HEK293 (cell line): ENCODE results near the gene CCDC92B.
A peak's percentile ranks its signal among the peaks of the same experiment; 100 is the strongest.

Source experiments
- BCL11A ChIP-seq: fragments of 450-650 bp; formaldehyde crosslinking; IDR thresholded peaks from 2 replicates; pipeline ENCODE4 v1.5.1; 2016; ENCODE audit warnings: low read depth, missing biosample characterization, missing genetic modification characterization
- BCL6B ChIP-seq: fragments of 450-650 bp; formaldehyde crosslinking; IDR thresholded peaks from 2 replicates; pipeline ENCODE4 v1.5.1; 2017; ENCODE audit warnings: missing biosample characterization, missing genetic modification characterization
- CTCF ChIP-seq: fragments of 450-650 bp; formaldehyde crosslinking; IDR thresholded peaks from 2 replicates; pipeline ENCODE4 v1.5.1; 2016; ENCODE audit warnings: missing biosample characterization, missing genetic modification characterization
- PRDM10 ChIP-seq: fragments of 450-650 bp; formaldehyde crosslinking; IDR thresholded peaks from 2 replicates; pipeline ENCODE4 v1.5.1; 2016; ENCODE audit warnings: missing biosample characterization, missing genetic modification characterization
- ZNF23 ChIP-seq: fragments of 450-650 bp; formaldehyde crosslinking; IDR thresholded peaks from 2 replicates; pipeline ENCODE4 v1.5.1; 2016; ENCODE audit warnings: missing biosample characterization, missing genetic modification characterization, borderline replicate concordance
- ZNF311 ChIP-seq: fragments of 450-650 bp; formaldehyde crosslinking; IDR thresholded peaks from 2 replicates; pipeline ENCODE4 v1.5.1; 2017; ENCODE audit warnings: missing biosample characterization, missing genetic modification characterization, borderline replicate concordance
- ZNF704 ChIP-seq: fragments of 450-650 bp; formaldehyde crosslinking; IDR thresholded peaks from 2 replicates; pipeline ENCODE4 v1.5.1; 2016; ENCODE audit warnings: missing biosample characterization, missing genetic modification characterization

GRCh38 chr17:2716649-2717048 is 32.8 kb downstream of the CCDC92B start:
- TF ChIP-seq PRDM10 (tag by site-specific recombination) (0 out of 2 replicates have a peak, but pooled peaks have one; percentile 15), BCL11A (tag by site-specific recombination) (no peak), CTCF (tag by site-specific recombination) (no peak), ZNF23 (tag by site-specific recombination) (no peak), BCL6B (no peak), ZNF311 (tag by site-specific recombination) (no peak), ZNF704 (no peak)
